Gastroesophageal sphincter (tissue), 3 donors: ENCODE data around the gene LLGL2.

Experiments
- EP300 ChIP-seq: sonication (generic); formaldehyde crosslinking; IDR thresholded peaks from one replicate; pipeline ENCODE4 v1.6.1; 2017; ENCODE audit warnings: antibody characterized with exemption, mild to moderate bottlenecking
- POLR2A ChIP-seq, 2 donors: fragments of 450-650 bp; IDR thresholded peaks; one replicate each; pipeline ENCODE4 v1.6.1; 2017; ENCODE audit warnings: antibody characterized with exemption in 2 of 2, mild to moderate bottlenecking in 2 of 2, moderate library complexity in 1 of 2
- POLR2AphosphoS5 ChIP-seq: sonication (generic); formaldehyde crosslinking; IDR thresholded peaks from one replicate; pipeline ENCODE4 v1.6.1; 2017; ENCODE audit warnings: antibody characterized with exemption
- TF ChIP-seq, protein P1 (sequence below), 4 experiments: fragments of 200-600 bp in 2 of 4; fragments of 450-650 bp in 2 of 4; sonication (generic) in 1 of 4; IDR thresholded peaks; one replicate each; pipeline ENCODE4 v1.5.1; 2017 to 2019; ENCODE audit warnings: antibody characterized with exemption in 4 of 4, mild to moderate bottlenecking in 2 of 4, moderate library complexity in 2 of 4

DNA sequence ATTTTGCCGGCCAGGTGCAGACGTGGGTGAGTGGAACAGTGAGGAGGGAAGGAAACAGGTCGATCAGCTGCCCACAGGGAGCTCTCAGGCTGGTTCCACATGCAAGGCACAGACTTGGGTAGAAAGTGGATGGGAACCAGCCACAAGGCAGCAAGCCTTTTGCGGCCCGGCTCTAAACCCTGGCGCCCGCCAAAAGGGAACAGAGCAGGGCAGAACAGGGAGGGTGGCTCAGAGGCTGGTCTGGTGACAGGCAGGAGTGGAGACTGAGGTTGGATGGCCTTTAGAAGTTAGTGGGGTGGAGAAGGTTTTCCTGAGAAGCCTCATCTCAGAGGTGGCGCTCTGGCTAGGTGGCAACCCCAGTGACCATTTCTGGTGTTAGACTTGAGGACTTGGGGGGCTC lies 10.4 kb downstream of the LLGL2 start:
- TF ChIP-seq, protein P1, sequence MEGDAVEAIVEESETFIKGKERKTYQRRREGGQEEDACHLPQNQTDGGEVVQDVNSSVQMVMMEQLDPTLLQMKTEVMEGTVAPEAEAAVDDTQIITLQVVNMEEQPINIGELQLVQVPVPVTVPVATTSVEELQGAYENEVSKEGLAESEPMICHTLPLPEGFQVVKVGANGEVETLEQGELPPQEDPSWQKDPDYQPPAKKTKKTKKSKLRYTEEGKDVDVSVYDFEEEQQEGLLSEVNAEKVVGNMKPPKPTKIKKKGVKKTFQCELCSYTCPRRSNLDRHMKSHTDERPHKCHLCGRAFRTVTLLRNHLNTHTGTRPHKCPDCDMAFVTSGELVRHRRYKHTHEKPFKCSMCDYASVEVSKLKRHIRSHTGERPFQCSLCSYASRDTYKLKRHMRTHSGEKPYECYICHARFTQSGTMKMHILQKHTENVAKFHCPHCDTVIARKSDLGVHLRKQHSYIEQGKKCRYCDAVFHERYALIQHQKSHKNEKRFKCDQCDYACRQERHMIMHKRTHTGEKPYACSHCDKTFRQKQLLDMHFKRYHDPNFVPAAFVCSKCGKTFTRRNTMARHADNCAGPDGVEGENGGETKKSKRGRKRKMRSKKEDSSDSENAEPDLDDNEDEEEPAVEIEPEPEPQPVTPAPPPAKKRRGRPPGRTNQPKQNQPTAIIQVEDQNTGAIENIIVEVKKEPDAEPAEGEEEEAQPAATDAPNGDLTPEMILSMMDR (IDR thresholded peaks at IDR 0.05): no peak
- TF ChIP-seq POLR2AphosphoS5: no peak
- TF ChIP-seq POLR2A (IDR thresholded peaks at IDR 0.05): no peak
- no peak for TF ChIP-seq EP300
